B cell (primary cell): ENCODE data around the gene SDK1. TPM values are rescaled to one million over a fixed set of nuclear protein-coding genes. Genes with fewer than 3 reads are reported as not detected.

Experiments
- ATAC-seq: fragments of 200-7000 bp; cut with Tn5 transposase; one replicate; pipeline ENCODE4 v1.10.0; 2021; ENCODE audit warnings: low read depth, mild to moderate bottlenecking, moderate number of reproducible peaks, moderate library complexity
- CTCF ChIA-PET: fragments of 350-600 bp; sonication (Branson Sonifier 250); formaldehyde crosslinking; loops from one replicate; lab custom pipeline; 2021; ENCODE audit warnings: antibody characterized with exemption, inconsistent platforms; lab: Charles Lee
- POLR2A ChIA-PET: fragments of 350-600 bp; sonication (Branson Sonifier 250); formaldehyde crosslinking; loops from one replicate; lab custom pipeline; 2021; ENCODE audit warnings: antibody characterized with exemption; lab: Charles Lee
- DNase-seq: peaks from one replicate; pipeline ENCODE4 v3.0.0; 2013
- H2AFZ ChIP-seq: 2 replicates; pipeline ENCODE4 v1.6.1; 2012; ENCODE audit warnings: mild to moderate bottlenecking, low read depth, low read length; ENCODE audit not compliant: insufficient read depth, poor library complexity, severe bottlenecking
- H3K27ac ChIP-seq, 2 donors: 1 replicate in 1 of 2; 2 replicates in 1 of 2; pipeline ENCODE4 v1.5.1; 2012 to 2013; ENCODE audit warnings: low read length in 2 of 2, mild to moderate bottlenecking in 2 of 2, moderate library complexity in 1 of 2
- H3K27me3 ChIP-seq, 4 experiments: fragments of 200-600 bp in 1 of 4; sonication (generic) in 1 of 4; replicated peaks in 1 of 4; 1 replicate in 2 of 4; 2 replicates in 2 of 4; pipeline versions ENCODE4 v1.6.1 to v1.7.0; 2013 to 2016; ENCODE audit warnings: low read length in 3 of 4, mild to moderate bottlenecking in 2 of 4, mixed read lengths in 1 of 4, moderate library complexity in 1 of 4; ENCODE audit not compliant: insufficient read depth in 4 of 4, control insufficient read depth in 3 of 4; ENCODE audit errors: control extremely low read depth in 1 of 4
- H3K36me3 ChIP-seq, 2 experiments: replicated peaks in 1 of 2; 1 replicate in 1 of 2; 2 replicates in 1 of 2; pipeline versions ENCODE4 v1.6.1 to v1.7.1; 2013; ENCODE audit warnings: low read length in 1 of 2; ENCODE audit not compliant: insufficient read depth in 2 of 2, control insufficient read depth in 1 of 2; ENCODE audit errors: control extremely low read depth in 1 of 2, extremely low read depth in 1 of 2
- H3K4me1 ChIP-seq, 2 donors: fragments of 200-600 bp in 1 of 2; sonication (generic) in 1 of 2; 1 replicate in 1 of 2; 2 replicates in 1 of 2; pipeline versions ENCODE4 v1.5.1 to v1.6.1; 2013 to 2017; ENCODE audit warnings: low read length in 2 of 2; ENCODE audit not compliant: control insufficient read depth in 2 of 2, insufficient read depth in 2 of 2
- H3K4me2 ChIP-seq: replicated peaks from 2 replicates; pipeline ENCODE3; 2012; ENCODE audit warnings: mild to moderate bottlenecking, low read depth, low read length; ENCODE audit not compliant: poor library complexity, severe bottlenecking
- H3K4me3 ChIP-seq, 5 experiments: fragments of 200-600 bp in 1 of 5; sonication (generic) in 1 of 5; 1 replicate in 3 of 5; 2 replicates in 2 of 5; pipeline versions ENCODE4 v1.5.1 to v1.7.0; 2011 to 2016; ENCODE audit warnings: low read length in 4 of 5, mild to moderate bottlenecking in 4 of 5, low read depth in 2 of 5, control low read depth in 1 of 5, moderate library complexity in 1 of 5; ENCODE audit not compliant: insufficient read depth in 1 of 5; ENCODE audit errors: control extremely low read depth in 1 of 5, extremely low read depth in 1 of 5
- H3K79me2 ChIP-seq: fragments of 200-600 bp; sonication (generic); one replicate; pipeline ENCODE4 v1.6.0; 2016; ENCODE audit warnings: low read length; ENCODE audit not compliant: control insufficient read depth, insufficient read depth
- H3K9ac ChIP-seq: fragments of 200-600 bp; sonication (generic); 2 replicates; pipeline ENCODE4 v1.6.1; 2017; ENCODE audit warnings: mild to moderate bottlenecking, low read length, moderate library complexity
- H3K9me3 ChIP-seq, 3 donors: one replicate each; pipeline versions ENCODE4 v1.6.1 to v1.7.1; 2013; ENCODE audit warnings: low read length in 2 of 3; ENCODE audit not compliant: control insufficient read depth in 2 of 3, insufficient read depth in 1 of 3; ENCODE audit errors: control extremely low read depth in 1 of 3
- H4K20me1 ChIP-seq: 2 replicates; pipeline ENCODE4 v1.6.0; 2012; ENCODE audit warnings: mild to moderate bottlenecking, low read length; ENCODE audit not compliant: insufficient read depth, control insufficient read depth, poor library complexity, severe bottlenecking
- H3K27ac Mint-ChIP-seq: one replicate; pipeline ENCODE4 v1.8.0; 2021; ENCODE audit warnings: mixed read lengths
- H3K27me3 Mint-ChIP-seq: one replicate; pipeline ENCODE4 v1.8.0; 2021; ENCODE audit warnings: mixed read lengths
- H3K4me1 Mint-ChIP-seq: one replicate; pipeline ENCODE4 v1.8.0; 2021; ENCODE audit warnings: mixed read lengths
- H3K4me3 Mint-ChIP-seq: one replicate; pipeline ENCODE4 v1.8.0; 2021; ENCODE audit warnings: mixed read lengths
- H3K9me3 Mint-ChIP-seq: one replicate; pipeline ENCODE4 v1.8.0; 2022; ENCODE audit warnings: mixed read lengths; ENCODE audit not compliant: insufficient read depth
- CTCF ChIP-seq: fragments of 200-600 bp; IDR thresholded peaks from one replicate; pipeline ENCODE4 v1.8.0; 2022; ENCODE audit warnings: antibody characterized with exemption, mild to moderate bottlenecking
- EZH2 ChIP-seq: IDR thresholded peaks from 2 replicates; pipeline ENCODE4 v1.6.1; 2012; ENCODE audit warnings: borderline replicate concordance, low read depth, mild to moderate bottlenecking, moderate library complexity, low read length; ENCODE audit not compliant: insufficient read depth, poor library complexity, severe bottlenecking
- WGBS: methylation state at CpG from one replicate; pipeline ENCODE4 v1.1.5; 2013; ENCODE audit warnings: missing lambda C conversion rate; ENCODE audit not compliant: insufficient coverage; 5-methylcytosine and 5-hydroxymethylcytosine counted together
- intact Hi-C: fragments of 100-400 bp; cut with micrococcal nuclease; formaldehyde crosslinking; loops from one replicate; pipeline ENCODE4 v1.10.0; 2022
- polyA plus RNA-seq: library from polyadenylated mRNA; depleted of rRNA; stranded (reverse); fragments of >200 nt; gene quantifications from 2 replicates; pipeline ENCODE4 v1.2.3, GENCODE V29; 2012
- total RNA-seq, 2 donors: library from RNA; stranded (reverse); fragments of 120-200 nt in 1 of 2; gene quantifications; 1 replicate in 1 of 2; 2 replicates in 1 of 2; pipeline versions ENCODE4 v1.2.3 to v1.2.4, GENCODE V29; 2013 to 2022

Gene SDK1
- total and polyA plus RNA-seq, 2 donors (not counting 1 experiment from before 2014, with no cell fraction given), result 0.73 to 2.0 TPM

GRCh38 chr7:3712841-3713240, 411.8 kb downstream of the SDK1 start:
- ATAC-seq, result no peak
- no peaks in the 10 kb centered on the region for H3K36me3 ChIP-seq
- no peaks in the 10 kb centered on the region for H3K9me3 Mint-ChIP-seq
- no peak for TF ChIP-seq EZH2
- no peak for TF ChIP-seq CTCF
- no peak overlapping the region for H2AFZ ChIP-seq
- no peaks in the 10 kb centered on the region for H3K79me2 ChIP-seq
- intact Hi-C loops, result no loop called here
- POLR2A ChIA-PET, result interaction anchor here (0.6 kb wide), 1 partner anchor 936 kb away, joined by 12 read pairs; no protein-coding TSS in a partner anchor
- H3K27ac ChIP-seq, result no peak overlapping the region
- H3K4me3 ChIP-seq, result no peak overlapping the region
- H4K20me1 ChIP-seq, result no peaks in the 10 kb centered on the region
- no peak for DNase-seq
- no peak overlapping the region for H3K4me3 Mint-ChIP-seq
- peaks cover 0 to 2% (median 0%) of the 10 kb centered on the region in 4 experiments for H3K27me3 ChIP-seq
- H3K27ac Mint-ChIP-seq, result no peak overlapping the region
- H3K4me1 ChIP-seq, result no peaks in the 10 kb centered on the region
- no peak overlapping the region for H3K4me2 ChIP-seq
- CTCF ChIA-PET, result no interaction called here
- no peak overlapping the region for H3K9ac ChIP-seq
- peaks cover 12% of the 10 kb centered on the region for H3K27me3 Mint-ChIP-seq
- WGBS, result 67% methylated on average over 4 of the region's 6 CpGs
- peaks cover 0 to 3% (median 2%) of the 10 kb centered on the region in 3 donors for H3K9me3 ChIP-seq
- H3K4me1 Mint-ChIP-seq, result no peaks in the 10 kb centered on the region

GRCh38 chr7:3721422-3721821, 420.4 kb downstream of the SDK1 start:
- CTCF ChIA-PET, result interaction anchor here (1.5 kb wide), 1 partner anchor 656 kb away, joined by 3 read pairs; no protein-coding TSS in a partner anchor
- H3K4me3 Mint-ChIP-seq, result no peak overlapping the region
- no peak overlapping the region for H3K4me2 ChIP-seq

More at GRCh38 chr7:3721422-3721821, 420.4 kb downstream of the SDK1 start:
- 100% methylated on average over 2 of the region's 3 CpGs for WGBS
- Mint-ChIP-seq H3K9me3 (no peaks in the 10 kb centered on the region), H3K27ac (no peak overlapping the region), H3K4me1 (no peaks in the 10 kb centered on the region), H3K27me3 (peaks cover 6% of the 10 kb centered on the region)
- intact Hi-C loops, result no loop called here
- no peak for TF ChIP-seq EZH2
- no peak for TF ChIP-seq CTCF
- DNase-seq (no peak), ATAC-seq (no peak)
- Histone ChIP-seq H3K4me3 (no peak overlapping the region), H3K4me1 (peaks cover 0 to 2% of the 10 kb centered on the region in 2 donors), H2AFZ (no peak overlapping the region), H4K20me1 (no peaks in the 10 kb centered on the region), H3K36me3 (no peaks in the 10 kb centered on the region), H3K9me3 (peaks cover 0 to 6% (median 0%) of the 10 kb centered on the region in 3 donors), H3K27ac (no peak overlapping the region), H3K9ac (no peak overlapping the region), H3K79me2 (no peaks in the 10 kb centered on the region), H3K27me3 (peaks cover 0 to 7% (median 1%) of the 10 kb centered on the region in 4 experiments)
- POLR2A ChIA-PET, result no interaction called here
